ENCODE results near the gene KCNH4.
A peak's percentile ranks its signal among the peaks of the same experiment; 100 is the strongest.

The KCNH4 gene

GRCh38 chr17:42116705-42117396 lies 64.1 kb downstream of the KCNH4 start:
- Histone ChIP-seq H3K27ac (ENCODE audit: low read depth, low read length) (no peak overlapping the region), H3K27me3 (ENCODE audit: insufficient read depth, low read length) (no peaks in the 10 kb centered on the region), H3K4me3 (ENCODE audit: low read depth, low read length) (no peak overlapping the region), H2AFZ (ENCODE audit: low read length, unreplicated experiment) (no peak overlapping the region), H3K4me1 (ENCODE audit: control insufficient read depth, insufficient read depth, low read length, unreplicated experiment) (peaks cover 28% of the 10 kb centered on the region), H3K79me2 (ENCODE audit: control insufficient read depth, insufficient read depth, low read length, unreplicated experiment) (peaks cover 5% of the 10 kb centered on the region), H3K36me3 (ENCODE audit: insufficient read depth, low read length) (peaks cover 4% of the 10 kb centered on the region; the same call in 1 of the 2 replicates)

- Histone ChIP-seq H3K4me1 (ENCODE audit: control insufficient read depth, insufficient read depth, low read length, unreplicated experiment) (peaks cover 28% of the 10 kb centered on the region), H3K27me3 (ENCODE audit: insufficient read depth, low read length) (no peaks in the 10 kb centered on the region), H2AFZ (ENCODE audit: low read length, unreplicated experiment) (no peak overlapping the region), H3K4me3 (ENCODE audit: low read depth, low read length) (no peak overlapping the region), H3K79me2 (ENCODE audit: control insufficient read depth, insufficient read depth, low read length, unreplicated experiment) (peaks cover 17% of the 10 kb centered on the region), H3K36me3 (ENCODE audit: insufficient read depth, low read length) (peaks cover 15% of the 10 kb centered on the region; the same call in 1 of the 2 replicates), H3K27ac (ENCODE audit: low read depth, low read length) (no peak overlapping the region)
Measured at GRCh38 chr17:42114118-42114517, 66.8 kb downstream of the KCNH4 start.

- Histone ChIP-seq H3K27me3 (ENCODE audit: insufficient read depth, low read length) (no peaks in the 10 kb centered on the region), H3K36me3 (ENCODE audit: insufficient read depth, low read length) (peaks cover 19% of the 10 kb centered on the region; the same call in 1 of the 2 replicates), H2AFZ (ENCODE audit: low read length, unreplicated experiment) (no peak overlapping the region), H3K79me2 (ENCODE audit: control insufficient read depth, insufficient read depth, low read length, unreplicated experiment) (peaks cover 17% of the 10 kb centered on the region), H3K27ac (ENCODE audit: low read depth, low read length) (peak overlapping the region; percentile 89), H3K4me1 (ENCODE audit: control insufficient read depth, insufficient read depth, low read length, unreplicated experiment) (peaks cover 28% of the 10 kb centered on the region), H3K4me3 (ENCODE audit: low read depth, low read length) (peak overlapping the region; percentile 79)
Measured at GRCh38 chr17:42113293-42114069, 67.5 kb downstream of the KCNH4 start.

- Histone ChIP-seq H3K27ac (ENCODE audit: low read depth, low read length) (peak within 1 kb of the TSS; percentile 89), H3K36me3 (ENCODE audit: insufficient read depth, low read length) (peaks cover 25% of the 10 kb centered on the region; the same call in 1 of the 2 replicates), H3K27me3 (ENCODE audit: insufficient read depth, low read length) (no peaks in the 10 kb centered on the region), H3K79me2 (ENCODE audit: control insufficient read depth, insufficient read depth, low read length, unreplicated experiment) (peaks cover 17% of the 10 kb centered on the region), H3K4me3 (ENCODE audit: low read depth, low read length) (peak within 1 kb of the TSS; percentile 79), H2AFZ (ENCODE audit: low read length, unreplicated experiment) (no peak within 1 kb of the TSS), H3K4me1 (ENCODE audit: control insufficient read depth, insufficient read depth, low read length, unreplicated experiment) (peaks cover 28% of the 10 kb centered on the region)
Measured at GRCh38 chr17:42112552-42113176, 68.3 kb downstream of the KCNH4 start, which contains the start of gene DHX58. TSS of gene DHX58 (minus strand) at chr17:42112714. CDS start at chr17:42111892, 822 bp downstream.

- H3K4me3 ChIP-seq (ENCODE audit: low read depth, low read length) = peak overlapping the region; percentile 79
- no peaks in the 10 kb centered on the region for H3K27me3 ChIP-seq (ENCODE audit: insufficient read depth, low read length)
- peaks cover 29% of the 10 kb centered on the region; the same call in 1 of the 2 replicates for H3K36me3 ChIP-seq (ENCODE audit: insufficient read depth, low read length)
- H3K4me1 ChIP-seq (ENCODE audit: control insufficient read depth, insufficient read depth, low read length, unreplicated experiment) = peaks cover 28% of the 10 kb centered on the region
- H3K79me2 ChIP-seq (ENCODE audit: control insufficient read depth, insufficient read depth, low read length, unreplicated experiment) = peaks cover 17% of the 10 kb centered on the region
- H2AFZ ChIP-seq (ENCODE audit: low read length, unreplicated experiment) = no peak overlapping the region
- H3K27ac ChIP-seq (ENCODE audit: low read depth, low read length) = peak overlapping the region; percentile 89
Measured at GRCh38 chr17:42111871-42112551, 68.9 kb downstream of the KCNH4 start.

GRCh38 chr17:42111265-42111636 lies 69.7 kb downstream of the KCNH4 start:
- H3K27me3 ChIP-seq (ENCODE audit: insufficient read depth, low read length) = no peaks in the 10 kb centered on the region
- peaks cover 17% of the 10 kb centered on the region for H3K79me2 ChIP-seq (ENCODE audit: control insufficient read depth, insufficient read depth, low read length, unreplicated experiment)
- H3K36me3 ChIP-seq (ENCODE audit: insufficient read depth, low read length) = peaks cover 29% of the 10 kb centered on the region; the same call in 1 of the 2 replicates
- H3K4me3 ChIP-seq (ENCODE audit: low read depth, low read length) = peak overlapping the region; percentile 79
- H2AFZ ChIP-seq (ENCODE audit: low read length, unreplicated experiment) = no peak overlapping the region
- peaks cover 27% of the 10 kb centered on the region for H3K4me1 ChIP-seq (ENCODE audit: control insufficient read depth, insufficient read depth, low read length, unreplicated experiment)
- H3K27ac ChIP-seq (ENCODE audit: low read depth, low read length) = peak overlapping the region; percentile 89; the same call in 1 of the 2 replicates

GRCh38 chr17:42110301-42111264 lies 70.4 kb downstream of the KCNH4 start:
- Histone ChIP-seq H3K4me3 (ENCODE audit: low read depth, low read length) (peak overlapping the region; percentile 79), H3K4me1 (ENCODE audit: control insufficient read depth, insufficient read depth, low read length, unreplicated experiment) (peaks cover 22% of the 10 kb centered on the region), H3K79me2 (ENCODE audit: control insufficient read depth, insufficient read depth, low read length, unreplicated experiment) (peaks cover 17% of the 10 kb centered on the region), H3K27me3 (ENCODE audit: insufficient read depth, low read length) (no peaks in the 10 kb centered on the region), H3K27ac (ENCODE audit: low read depth, low read length) (no peak overlapping the region), H2AFZ (ENCODE audit: low read length, unreplicated experiment) (no peak overlapping the region), H3K36me3 (ENCODE audit: insufficient read depth, low read length) (peaks cover 29% of the 10 kb centered on the region; the same call in 1 of the 2 replicates)

GRCh38 chr17:42109086-42109485 lies 71.9 kb downstream of the KCNH4 start:
- H3K27ac ChIP-seq (ENCODE audit: low read depth, low read length) = no peak overlapping the region
- peaks cover 29% of the 10 kb centered on the region; the same call in 1 of the 2 replicates for H3K36me3 ChIP-seq (ENCODE audit: insufficient read depth, low read length)
- no peak overlapping the region for H3K4me3 ChIP-seq (ENCODE audit: low read depth, low read length)
- H2AFZ ChIP-seq (ENCODE audit: low read length, unreplicated experiment) = no peak overlapping the region
- no peaks in the 10 kb centered on the region for H3K27me3 ChIP-seq (ENCODE audit: insufficient read depth, low read length)
- peaks cover 17% of the 10 kb centered on the region for H3K79me2 ChIP-seq (ENCODE audit: control insufficient read depth, insufficient read depth, low read length, unreplicated experiment)
- peaks cover 22% of the 10 kb centered on the region for H3K4me1 ChIP-seq (ENCODE audit: control insufficient read depth, insufficient read depth, low read length, unreplicated experiment)

Data from ACC112 (cell line).